AG20443 (cell line): ENCODE measurements around the gene RTEL1.
A peak's percentile ranks its signal among the peaks of the same experiment; 100 is the strongest.
"Not testable (repeated sequence)": the region's sequence is repeated elsewhere in the genome, so short reads cannot be mapped to it uniquely, and the experiment has no call there.

Experiments
- DNase-seq: peaks from one replicate; pipeline ENCODE4 v3.0.0; 2012; ENCODE audit warnings: low spot score, mixed read lengths

The RTEL1 gene

GRCh38 chr20:63650486-63650885 lies 7.6 kb upstream of the RTEL1 start:
- DNase-seq, result not testable (repeated sequence)

- DNase-seq, result no peak
Measured at GRCh38 chr20:63651942-63652191, 6.2 kb upstream of the RTEL1 start.

DNA sequence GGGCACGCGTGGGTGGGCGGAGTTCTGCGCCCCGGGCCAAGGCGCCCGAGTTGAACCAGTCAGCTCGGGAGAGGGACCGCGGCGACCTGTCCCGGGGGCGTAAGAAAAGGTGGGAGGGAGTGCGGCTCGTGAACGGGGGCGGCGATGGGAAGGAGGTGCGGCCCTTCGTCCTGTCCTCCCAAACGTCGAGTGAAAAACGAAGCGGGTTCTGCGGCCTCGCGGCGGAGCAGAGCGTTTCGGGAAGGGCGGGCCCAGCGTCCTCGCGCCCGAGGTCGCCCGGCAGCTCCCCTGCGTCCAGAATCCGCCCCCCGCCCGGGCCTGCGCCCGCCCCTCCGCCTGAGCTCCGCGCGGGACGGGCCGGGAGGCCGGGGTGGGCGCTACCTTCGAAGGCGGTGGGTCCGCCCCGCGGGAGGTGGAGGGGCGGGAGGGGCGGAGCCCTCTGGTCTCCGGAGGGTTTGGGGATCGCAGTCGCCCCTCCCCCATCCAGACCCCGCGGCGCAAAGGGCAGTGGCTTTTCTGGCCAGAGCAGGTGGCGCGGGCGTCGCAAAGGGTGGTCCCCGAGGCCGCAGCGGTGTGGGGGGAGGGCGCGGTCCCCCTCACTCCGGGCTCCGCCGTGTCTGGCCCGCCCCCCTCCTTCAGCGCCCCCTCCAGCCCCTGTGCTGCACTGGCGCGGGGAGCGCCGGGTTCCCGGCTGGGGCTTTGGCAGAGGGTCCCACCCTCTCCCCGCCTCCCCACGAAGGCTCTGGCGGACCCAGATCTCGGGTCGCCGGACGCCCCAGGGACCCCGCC lies 5.7 kb upstream of the RTEL1 start:
- no peak for DNase-seq

DNA sequence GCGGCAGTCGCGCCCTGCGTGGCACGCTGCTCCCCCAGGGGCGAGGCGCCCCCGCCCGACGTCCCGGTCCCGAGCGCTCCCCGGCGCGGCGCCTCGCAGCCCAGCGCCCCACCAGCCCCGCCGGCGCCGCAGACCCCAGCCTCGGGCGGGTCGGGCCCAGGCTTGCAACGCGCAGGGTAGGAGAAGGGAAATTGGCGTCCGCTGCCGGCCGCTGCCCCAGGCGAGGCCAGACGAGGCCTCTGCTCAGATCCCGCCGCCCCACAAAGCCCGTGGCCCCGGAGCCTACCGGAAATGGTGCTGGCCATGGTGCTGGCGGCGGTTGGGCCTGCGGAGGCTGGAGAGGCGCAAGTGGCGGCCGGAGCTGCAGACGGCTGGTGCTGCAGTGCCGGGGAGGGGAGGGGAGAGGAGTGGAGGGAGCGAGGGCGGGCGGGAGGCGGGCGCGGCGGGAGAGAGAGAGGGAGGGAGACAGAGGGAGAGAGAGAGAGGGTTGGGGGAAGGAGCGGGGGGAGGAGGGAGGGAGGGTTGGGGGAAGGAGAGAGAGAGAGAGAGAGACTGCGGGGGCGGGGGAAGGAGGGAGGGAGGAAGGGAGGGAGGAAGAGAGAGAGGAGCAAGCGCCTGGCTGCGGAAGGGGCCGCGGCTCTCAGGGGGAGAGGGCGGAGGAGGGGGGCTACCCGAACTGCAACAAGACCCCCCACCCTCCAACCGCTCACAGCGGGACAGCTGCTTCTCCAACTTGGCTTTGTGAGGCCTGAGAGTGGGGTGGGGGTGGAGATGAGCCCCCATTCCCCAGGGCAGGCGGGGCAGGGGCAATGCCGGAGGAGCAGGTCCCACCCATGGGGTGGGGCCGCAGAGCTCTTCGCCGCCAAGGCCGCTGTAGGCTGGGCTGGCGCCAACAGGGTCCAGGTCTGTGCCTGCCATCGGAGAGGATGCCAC lies 4.8 kb upstream of the RTEL1 start, which contains the start of gene STMN3:
TSS of gene STMN3 (minus strand) at position 384 of the 933 bp plus-strand sequence. CDS start at position 305, 79 bp downstream.
- DNase-seq, result peak; percentile 88

DNA sequence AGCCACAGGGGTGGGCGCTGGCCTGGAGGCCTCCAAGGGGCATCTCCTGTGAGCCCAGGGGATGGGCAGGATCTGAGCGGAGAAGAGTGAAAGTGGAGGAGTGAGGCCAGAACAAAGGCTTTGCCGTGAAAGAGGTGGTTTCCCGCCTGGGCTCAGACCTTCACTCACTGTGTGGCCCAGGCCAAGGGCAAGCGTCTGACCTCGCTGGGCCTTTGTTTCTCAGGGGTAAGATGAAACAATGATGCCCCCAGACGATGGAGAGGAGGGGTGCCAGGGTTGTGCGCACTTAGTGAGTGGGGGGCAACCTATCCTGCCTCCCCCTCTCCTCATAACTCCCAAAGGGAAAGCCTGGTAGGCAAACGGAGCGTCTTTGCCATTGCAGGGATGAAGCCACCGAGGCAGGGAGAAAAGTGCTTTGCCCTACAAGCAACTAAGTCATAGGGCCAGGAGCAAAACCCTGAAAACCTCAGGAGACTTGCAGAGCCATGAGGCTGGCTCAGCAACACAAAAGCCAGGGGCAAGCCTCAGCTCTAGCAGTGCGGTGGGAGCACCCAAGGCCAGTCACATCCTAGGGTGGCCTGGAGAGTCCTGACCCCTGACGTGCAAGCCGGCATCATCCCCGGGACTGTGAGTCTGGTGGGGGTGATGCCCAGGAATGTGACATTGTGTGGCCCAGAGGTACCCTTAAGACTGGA lies 4.0 kb upstream of the RTEL1 start:
- no peak for DNase-seq

DNA sequence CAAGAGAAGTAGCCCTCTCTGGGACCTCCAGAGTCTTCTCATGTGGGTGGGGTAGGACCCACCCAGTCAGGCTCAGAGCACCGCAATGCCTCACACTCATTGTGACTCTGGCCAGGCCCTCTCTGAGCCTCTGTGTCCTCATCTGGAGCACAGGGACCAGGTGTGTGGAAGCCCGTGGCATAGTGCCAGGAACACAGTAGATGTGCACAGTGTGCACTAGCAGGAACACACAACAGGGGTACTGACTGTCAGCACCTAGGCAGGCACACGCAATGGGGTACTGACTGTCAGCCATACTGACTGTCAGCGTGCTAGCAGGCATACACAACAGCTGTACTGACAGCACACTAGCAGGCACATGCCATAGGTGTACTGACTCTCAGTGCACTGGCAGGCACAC lies 2.9 kb upstream of the RTEL1 start:
- no peak for DNase-seq

GRCh38 chr20:63656451-63656850 lies 1.7 kb upstream of the RTEL1 start:
- no peak for DNase-seq

GRCh38 chr20:63657260-63657936 lies 714 bp upstream of the RTEL1 start:
- peak; percentile 43 for DNase-seq

DNA sequence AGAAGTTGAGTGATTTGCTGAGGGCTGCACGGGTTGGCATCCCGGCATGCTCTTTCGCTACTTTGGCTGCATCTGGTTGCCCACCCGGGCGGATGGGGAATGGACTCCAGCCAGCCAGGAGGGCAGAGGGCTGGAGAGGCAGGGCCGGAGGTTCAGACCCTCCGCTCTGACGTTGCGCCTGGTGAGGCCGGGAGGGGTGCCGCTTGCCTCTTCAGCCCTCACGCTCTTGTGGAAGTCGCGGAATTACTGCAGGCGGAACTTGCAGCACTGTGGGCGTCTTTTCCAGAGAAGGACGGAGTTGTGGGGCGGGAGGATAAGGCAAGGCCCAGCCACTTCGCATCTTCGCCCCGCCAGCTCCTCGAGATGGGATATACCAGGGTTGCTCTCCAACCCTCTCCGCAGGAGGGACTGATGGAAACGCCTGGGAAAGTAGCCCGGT lies 656 bp downstream of the RTEL1 start:
- peak; percentile 58 for DNase-seq

DNA sequence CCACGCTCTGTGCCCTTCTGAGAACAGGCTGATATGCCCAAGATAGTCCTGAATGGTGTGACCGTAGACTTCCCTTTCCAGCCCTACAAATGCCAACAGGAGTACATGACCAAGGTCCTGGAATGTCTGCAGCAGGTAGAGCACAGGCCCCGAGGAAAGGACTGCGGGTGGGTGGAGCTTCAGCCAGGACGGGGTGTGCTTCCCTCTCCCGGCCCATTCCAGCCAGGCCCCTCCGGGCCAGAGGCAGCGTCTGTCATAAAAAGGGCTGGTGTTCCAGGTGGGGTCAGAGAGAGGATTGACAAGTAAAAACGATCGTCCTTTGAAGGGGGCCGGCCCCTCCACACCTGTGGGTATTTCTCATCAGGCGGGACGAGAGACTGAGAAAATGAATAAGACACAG lies 1.3 kb downstream of the RTEL1 start:
- no peak for DNase-seq

GRCh38 chr20:63660174-63660573 lies 2.1 kb downstream of the RTEL1 start:
- DNase-seq, result not testable (repeated sequence)

DNA sequence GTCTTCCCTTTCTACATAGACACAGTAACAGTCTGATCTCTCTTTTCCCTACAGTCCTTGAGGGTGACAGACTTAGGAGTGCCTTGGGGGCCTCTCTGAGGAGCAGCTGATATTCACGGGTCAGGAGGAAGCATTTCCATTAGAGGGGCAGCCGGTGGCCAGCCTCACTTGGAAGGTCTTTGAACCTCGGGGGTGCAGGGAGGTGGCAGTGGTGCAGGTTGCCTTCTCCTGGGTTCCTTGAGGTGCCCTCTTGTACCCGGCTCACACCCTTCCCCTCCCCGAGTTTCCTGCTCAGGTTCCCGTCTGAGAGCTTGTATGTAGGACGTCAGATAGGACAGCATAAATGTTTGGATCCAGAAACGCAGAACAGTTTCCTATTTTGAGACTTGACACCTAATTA lies 2.5 kb downstream of the RTEL1 start:
- DNase-seq, result no peak

DNA sequence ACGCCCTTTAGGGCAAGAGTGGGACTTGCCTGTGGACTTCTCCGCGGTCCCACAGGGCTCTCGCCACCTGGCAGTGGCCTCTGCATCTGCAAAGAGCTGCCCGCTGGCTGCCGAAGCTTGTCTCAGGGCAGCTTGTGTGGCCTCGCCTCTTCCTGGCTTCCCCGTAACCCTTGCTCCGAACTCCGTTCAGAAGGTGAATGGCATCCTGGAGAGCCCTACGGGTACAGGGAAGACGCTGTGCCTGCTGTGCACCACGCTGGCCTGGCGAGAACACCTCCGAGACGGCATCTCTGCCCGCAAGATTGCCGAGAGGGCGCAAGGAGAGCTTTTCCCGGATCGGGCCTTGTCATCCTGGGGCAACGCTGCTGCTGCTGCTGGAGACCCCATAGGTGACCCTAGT lies 3.0 kb downstream of the RTEL1 start:
- DNase-seq, result no peak

DNA sequence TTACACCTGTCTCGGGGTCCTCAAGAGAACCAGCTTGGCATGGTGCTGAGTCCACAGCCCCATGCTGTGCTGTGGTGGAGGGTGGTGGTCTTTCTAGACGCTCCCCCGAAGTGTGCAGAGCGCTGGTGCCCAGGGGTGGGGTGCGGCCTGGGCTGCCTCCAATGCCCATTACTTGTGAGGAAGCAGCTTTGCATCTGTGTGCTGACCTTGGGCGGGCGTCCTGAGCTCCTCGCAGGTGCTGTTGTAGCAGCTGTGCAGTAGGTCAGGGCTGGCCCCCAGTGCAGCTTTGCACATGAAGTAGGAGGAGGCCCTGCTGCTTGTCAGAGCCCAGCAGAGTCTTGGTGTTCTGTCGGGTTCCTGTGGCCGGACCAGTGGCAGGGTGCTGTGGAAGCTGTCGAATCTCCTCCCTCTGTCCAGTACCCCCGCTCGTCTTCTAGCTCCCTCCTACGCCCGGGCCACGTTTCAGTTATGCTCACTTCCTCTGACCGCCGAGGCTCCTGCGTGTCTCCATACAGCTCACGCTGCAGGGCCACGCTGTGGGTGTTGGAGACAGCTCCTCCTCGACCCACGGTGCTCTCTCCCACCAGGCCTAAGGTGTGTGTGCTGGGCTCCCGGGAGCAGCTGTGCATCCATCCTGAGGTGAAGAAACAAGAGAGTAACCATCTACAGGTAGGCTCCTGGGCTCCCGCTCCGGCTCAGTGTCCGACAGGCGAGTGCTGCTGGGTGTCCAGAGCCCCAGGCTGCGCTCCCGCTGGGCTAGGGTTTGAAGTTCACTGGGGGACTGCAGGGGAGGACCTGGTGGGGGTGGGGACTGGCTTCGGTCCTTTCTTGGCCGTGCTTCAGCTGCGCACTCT lies 4.1 kb downstream of the RTEL1 start:
- DNase-seq, result no peak

- no peak for DNase-seq
Measured at GRCh38 chr20:63662813-63663189, 4.7 kb downstream of the RTEL1 start.

DNA sequence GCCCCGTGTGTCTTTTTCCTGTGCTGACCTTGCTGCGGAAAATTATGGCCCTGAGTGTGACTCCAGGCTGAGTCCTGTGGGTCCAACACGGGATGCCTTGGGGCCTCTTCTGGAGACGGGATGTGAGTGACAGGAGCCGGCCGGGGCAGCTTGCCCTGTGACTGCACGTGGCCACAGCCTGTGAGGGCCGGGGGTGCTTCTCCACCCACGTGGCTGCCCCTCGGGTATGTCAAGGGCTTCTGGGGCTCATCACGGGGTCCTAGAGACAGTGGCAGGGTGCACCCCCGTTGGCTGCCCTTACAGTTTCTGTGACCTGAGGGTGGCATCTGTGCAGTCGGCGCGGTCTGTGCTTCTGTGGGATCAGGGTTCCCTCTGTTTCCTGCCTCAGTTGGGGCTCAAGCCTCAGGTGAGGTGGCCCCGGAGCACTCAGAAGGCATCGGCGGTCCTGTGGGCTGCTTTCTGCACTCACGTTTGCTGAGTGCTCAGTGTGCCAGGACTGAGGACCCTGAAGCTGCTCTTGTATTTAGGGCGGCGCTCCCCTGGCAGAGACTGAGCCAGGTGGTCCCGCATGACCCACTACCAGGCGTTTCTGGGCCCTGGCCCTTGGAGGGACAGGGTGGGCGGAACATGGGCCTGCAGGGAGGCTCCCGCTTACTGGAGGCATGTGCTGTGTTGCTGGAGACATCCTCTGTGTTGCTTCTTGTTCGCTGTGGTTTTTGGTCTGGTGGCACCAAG lies 5.4 kb downstream of the RTEL1 start:
- no peak for DNase-seq

DNA sequence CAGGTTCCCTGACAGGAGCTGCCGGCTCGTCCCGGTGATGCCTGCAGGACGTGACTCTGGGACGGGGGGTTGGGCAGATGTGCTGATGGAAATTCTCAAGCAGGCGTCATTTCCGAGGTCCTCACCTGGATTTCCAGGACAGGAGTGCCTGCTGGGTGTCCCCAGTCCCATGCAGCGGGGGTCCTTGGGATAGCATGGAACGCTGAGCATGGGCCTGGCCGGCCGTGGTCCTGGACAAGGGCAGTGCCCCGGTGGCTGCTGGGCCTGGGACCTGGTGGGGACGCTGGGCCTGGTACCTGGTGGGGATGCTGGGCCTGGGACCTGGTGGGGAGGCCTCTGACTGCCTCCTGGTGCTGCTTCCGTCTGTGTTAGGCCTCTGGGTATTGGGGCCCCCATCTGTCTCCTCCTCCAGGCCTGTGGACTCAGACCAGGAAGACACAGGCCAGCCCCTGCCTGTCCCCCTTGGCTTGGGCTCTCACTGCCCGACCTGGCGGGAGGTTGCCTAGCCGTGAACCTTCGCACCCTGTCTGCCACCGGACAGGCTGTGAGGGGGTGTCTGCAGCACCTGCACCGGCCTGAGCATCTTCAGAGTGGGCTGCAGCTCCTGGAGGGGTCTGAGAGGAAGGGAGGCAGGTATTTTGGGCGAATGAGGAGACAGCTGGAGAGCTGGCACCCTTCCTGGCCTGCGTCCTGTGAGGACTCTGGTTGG lies 6.2 kb downstream of the RTEL1 start:
- no peak for DNase-seq

DNA sequence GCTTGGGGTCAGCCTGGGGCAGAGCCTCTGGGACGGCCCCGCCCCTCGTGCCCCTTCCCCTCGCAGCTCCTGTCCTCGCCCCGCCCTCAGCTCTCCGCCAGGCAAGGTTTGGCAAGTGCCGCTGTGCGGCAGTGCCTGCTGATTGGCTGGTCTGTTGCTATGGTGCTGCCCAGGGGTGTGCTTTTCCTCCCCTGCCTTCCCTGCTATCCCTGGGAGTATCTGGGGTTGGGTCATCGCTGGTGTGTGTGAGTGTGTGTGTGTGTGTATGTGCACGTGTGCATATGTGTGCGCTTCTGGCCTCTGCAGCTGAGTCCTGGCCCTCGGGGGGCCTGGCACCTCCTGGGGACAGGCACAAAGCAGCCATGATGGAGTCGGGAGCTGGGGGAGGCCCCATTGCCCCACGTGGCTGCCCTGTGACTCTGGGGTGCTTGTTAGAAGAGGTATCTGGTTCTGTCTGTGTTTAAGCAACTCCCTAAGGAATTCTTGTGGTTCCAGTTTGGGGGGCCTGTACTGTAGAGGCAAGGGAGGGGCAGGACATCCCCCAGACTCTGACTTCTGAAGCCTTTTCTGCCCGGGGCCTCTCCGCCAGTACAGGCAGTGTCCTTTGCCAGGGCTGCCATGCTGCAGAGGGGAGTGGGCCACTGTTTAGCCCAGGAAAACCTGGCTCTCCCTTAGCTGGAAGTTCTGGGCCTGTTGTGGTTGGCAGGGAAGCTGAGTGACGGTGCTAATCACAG lies 6.9 kb downstream of the RTEL1 start:
- DNase-seq, result no peak

DNA sequence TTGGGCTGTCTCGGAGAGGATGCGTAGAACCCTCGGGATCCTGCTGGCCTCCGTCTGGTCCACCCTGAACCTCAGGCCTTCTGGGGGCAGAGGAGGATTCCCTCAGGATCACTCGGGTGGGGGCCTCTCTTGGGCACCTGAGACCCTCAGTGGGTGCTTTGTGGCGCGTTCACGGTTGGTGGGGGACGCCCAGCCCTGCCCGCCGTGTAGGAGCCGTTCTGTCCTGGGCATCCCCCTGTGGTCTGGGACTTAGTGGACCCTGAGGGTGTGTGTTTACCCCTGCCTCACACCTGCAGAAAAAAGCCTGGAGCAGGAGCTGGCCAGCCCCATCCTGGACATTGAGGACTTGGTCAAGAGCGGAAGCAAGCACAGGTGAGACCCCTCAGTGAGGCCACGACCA lies 7.6 kb downstream of the RTEL1 start:
- no peak for DNase-seq
